Astrocyte of the spinal cord (primary cell): Measurements from ENCODE around the gene PROKR1.

Experiments used
- DNase-seq: peaks from one replicate; pipeline ENCODE4 v3.0.0; 2011; ENCODE audit warnings: low read depth, low spot score
- H3K4me3 ChIP-seq: 2 replicates; pipeline ENCODE4 v1.5.1; 2011; ENCODE audit warnings: low read depth, mild to moderate bottlenecking, low read length, moderate library complexity
- in situ Hi-C: cut with HindIII; loops from 2 replicates; pipeline ENCODE4 v1.10.0; 2017; ENCODE audit warnings: low sequenced_read_pairs
- TF ChIP-seq, protein P1 (sequence below): IDR thresholded peaks from 2 replicates; pipeline ENCODE4 v1.5.1; 2012; ENCODE audit warnings: low read depth, mild to moderate bottlenecking, low read length, inconsistent platforms

Gene PROKR1

GRCh38 chr2:68684197-68684596 lies 40.8 kb downstream of the PROKR1 start:
- TF ChIP-seq, protein P1, sequence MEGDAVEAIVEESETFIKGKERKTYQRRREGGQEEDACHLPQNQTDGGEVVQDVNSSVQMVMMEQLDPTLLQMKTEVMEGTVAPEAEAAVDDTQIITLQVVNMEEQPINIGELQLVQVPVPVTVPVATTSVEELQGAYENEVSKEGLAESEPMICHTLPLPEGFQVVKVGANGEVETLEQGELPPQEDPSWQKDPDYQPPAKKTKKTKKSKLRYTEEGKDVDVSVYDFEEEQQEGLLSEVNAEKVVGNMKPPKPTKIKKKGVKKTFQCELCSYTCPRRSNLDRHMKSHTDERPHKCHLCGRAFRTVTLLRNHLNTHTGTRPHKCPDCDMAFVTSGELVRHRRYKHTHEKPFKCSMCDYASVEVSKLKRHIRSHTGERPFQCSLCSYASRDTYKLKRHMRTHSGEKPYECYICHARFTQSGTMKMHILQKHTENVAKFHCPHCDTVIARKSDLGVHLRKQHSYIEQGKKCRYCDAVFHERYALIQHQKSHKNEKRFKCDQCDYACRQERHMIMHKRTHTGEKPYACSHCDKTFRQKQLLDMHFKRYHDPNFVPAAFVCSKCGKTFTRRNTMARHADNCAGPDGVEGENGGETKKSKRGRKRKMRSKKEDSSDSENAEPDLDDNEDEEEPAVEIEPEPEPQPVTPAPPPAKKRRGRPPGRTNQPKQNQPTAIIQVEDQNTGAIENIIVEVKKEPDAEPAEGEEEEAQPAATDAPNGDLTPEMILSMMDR, result no peak
- in situ Hi-C loops, result no loop called here
- no peak overlapping the region for H3K4me3 ChIP-seq
- DNase-seq, result no peak

DNA sequence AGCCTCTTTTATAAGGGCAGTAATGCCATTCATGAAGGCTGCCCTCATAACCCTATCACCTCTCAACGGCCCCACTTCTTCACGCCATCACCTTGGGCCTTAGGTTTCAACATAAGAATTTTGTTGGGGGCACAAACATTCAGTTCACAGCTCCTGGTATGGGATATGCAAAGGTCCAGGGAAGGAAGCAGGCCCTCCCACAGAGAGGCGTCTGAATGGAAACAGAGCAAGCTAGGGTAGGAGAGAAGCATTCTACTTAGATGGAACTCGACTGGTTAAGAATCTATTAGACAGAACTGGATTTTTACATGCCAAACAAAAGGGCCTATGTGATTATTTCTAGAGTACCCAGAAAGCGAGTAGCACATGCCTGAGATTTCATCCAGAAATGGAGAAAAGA lies 42.8 kb downstream of the PROKR1 start:
- DNase-seq, result no peak
- in situ Hi-C loops, result no loop called here
- H3K4me3 ChIP-seq, result no peak overlapping the region
- TF ChIP-seq, protein P1, result no peak

DNA sequence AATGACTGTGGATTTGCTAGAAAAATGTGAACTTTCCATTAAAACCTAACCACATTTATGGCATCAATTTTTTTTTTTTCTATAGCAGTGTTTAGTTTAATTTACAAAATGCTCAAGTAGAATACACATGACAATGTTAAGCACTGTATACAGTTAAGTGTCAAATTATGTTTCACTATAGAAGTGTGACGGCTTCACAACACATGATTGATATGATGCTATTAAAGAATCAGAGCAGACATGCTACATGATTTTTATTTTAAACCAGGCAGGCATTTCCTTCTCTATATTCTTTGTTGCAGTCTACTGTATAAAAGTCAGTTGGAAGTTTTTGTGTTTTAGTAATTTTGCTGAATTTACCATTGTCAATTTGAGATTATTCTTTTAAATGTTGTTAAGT lies 43.6 kb downstream of the PROKR1 start:
- TF ChIP-seq, protein P1, result no peak
- H3K4me3 ChIP-seq, result no peak overlapping the region
- DNase-seq, result no peak
- in situ Hi-C loops, result no loop called here

GRCh38 chr2:68689553-68690537 lies 46.5 kb downstream of the PROKR1 start:
- in situ Hi-C loops, result no loop called here
- H3K4me3 ChIP-seq, result no peak overlapping the region
- DNase-seq, result no peak

GRCh38 chr2:68690851-68691250 lies 47.5 kb downstream of the PROKR1 start:
- no peak overlapping the region for H3K4me3 ChIP-seq
- in situ Hi-C loops, result no loop called here
- TF ChIP-seq, protein P1, result no peak
- DNase-seq, result no peak

More at GRCh38 chr2:68689553-68690537, 46.5 kb downstream of the PROKR1 start:
- TF ChIP-seq, protein P1, result no peak

DNA sequence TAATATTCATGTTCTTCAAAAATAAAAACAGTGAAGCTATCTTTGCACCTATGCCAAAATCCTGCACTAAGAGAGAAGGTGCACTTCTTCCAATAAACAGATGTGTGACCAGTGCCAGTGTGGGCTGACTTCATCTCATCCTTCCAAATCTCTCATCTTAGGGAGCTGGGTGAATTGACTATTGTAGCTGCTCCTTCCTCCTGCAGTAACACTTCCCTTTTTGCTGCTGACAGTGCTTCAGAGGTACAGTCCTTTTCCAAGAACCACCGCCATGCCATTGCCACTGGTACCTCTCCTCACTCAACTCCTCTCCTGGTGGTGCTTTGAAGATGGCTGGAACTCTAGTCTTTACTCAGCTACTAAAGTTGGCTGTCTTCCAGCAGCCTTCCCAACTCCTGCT lies 49.1 kb downstream of the PROKR1 start:
- no peak overlapping the region for H3K4me3 ChIP-seq
- TF ChIP-seq, protein P1, result no peak
- in situ Hi-C loops, result no loop called here
- DNase-seq, result no peak
